Mesendoderm (in vitro differentiated cells): ENCODE data around the gene CHRNA3.

Experiments
- DNase-seq: peaks from one replicate; pipeline ENCODE4 v3.0.0; 2013
- H2AK5ac ChIP-seq: 2 replicates; pipeline ENCODE4 v1.6.1; 2013; ENCODE audit warnings: low read length, inconsistent platforms
- H2BK120ac ChIP-seq: 2 replicates; pipeline ENCODE4 v1.6.1; 2013; ENCODE audit warnings: low read depth, mild to moderate bottlenecking, low read length, moderate library complexity, mixed read lengths
- H2BK15ac ChIP-seq: replicated peaks from 2 replicates; pipeline ENCODE4 v1.6.1; 2013; ENCODE audit warnings: low read depth, mild to moderate bottlenecking, moderate library complexity
- H2BK5ac ChIP-seq: 2 replicates; pipeline ENCODE4 v1.6.1; 2013; ENCODE audit warnings: low read length, inconsistent platforms
- H3K18ac ChIP-seq: 2 replicates; pipeline ENCODE4 v1.6.1; 2013; ENCODE audit warnings: mild to moderate bottlenecking, low read length, mixed read lengths
- H3K23ac ChIP-seq: one replicate; pipeline ENCODE4 v1.6.1; 2013; ENCODE audit warnings: low read length
- H3K27ac ChIP-seq: 2 replicates; pipeline ENCODE4 v1.5.1; 2013; ENCODE audit warnings: low read depth, mild to moderate bottlenecking, inconsistent platforms, low read length, moderate library complexity
- H3K27me3 ChIP-seq: 2 replicates; pipeline ENCODE4 v1.6.1; 2013; ENCODE audit warnings: low read length, control low read depth, mild to moderate bottlenecking, inconsistent platforms; ENCODE audit not compliant: insufficient read depth, poor library complexity
- H3K36me3 ChIP-seq: 2 replicates; pipeline ENCODE4 v1.6.1; 2013; ENCODE audit warnings: low read length, inconsistent platforms; ENCODE audit not compliant: control insufficient read depth, insufficient read depth
- H3K4ac ChIP-seq: one replicate; pipeline ENCODE4 v1.6.1; 2013; ENCODE audit warnings: low read depth, mild to moderate bottlenecking, low read length, moderate library complexity
- H3K4me1 ChIP-seq: 2 replicates; pipeline ENCODE4 v1.6.1; 2013; ENCODE audit warnings: low read depth, low read length, inconsistent platforms; ENCODE audit not compliant: control insufficient read depth
- H3K4me2 ChIP-seq: 2 replicates; pipeline ENCODE4 v1.6.1; 2013; ENCODE audit warnings: low read length
- H3K4me3 ChIP-seq: 2 replicates; pipeline ENCODE4 v1.5.1; 2013; ENCODE audit warnings: mild to moderate bottlenecking, low read length
- H3K56ac ChIP-seq: one replicate; pipeline ENCODE4 v1.6.1; 2013; ENCODE audit warnings: low read length
- H3K79me1 ChIP-seq: 2 replicates; pipeline ENCODE4 v1.6.1; 2013; ENCODE audit warnings: low read length, inconsistent platforms
- H3K79me2 ChIP-seq: 2 replicates; pipeline ENCODE4 v1.6.1; 2013; ENCODE audit warnings: mild to moderate bottlenecking, low read length; ENCODE audit not compliant: control insufficient read depth, insufficient read depth
- H3K9ac ChIP-seq: 2 replicates; pipeline ENCODE4 v1.6.1; 2013; ENCODE audit warnings: low read length, inconsistent platforms
- H4K5ac ChIP-seq: one replicate; pipeline ENCODE4 v1.6.1; 2013; ENCODE audit warnings: low read length
- H4K8ac ChIP-seq: one replicate; pipeline ENCODE4 v1.6.1; 2013; ENCODE audit warnings: low read depth, mild to moderate bottlenecking, control low read depth, low read length, moderate library complexity
- WGBS: extraction: QIAGEN DNeasy Blood & Tissue Kit; methylation state at CpG from one replicate; pipeline ENCODE4 v1.1.7; 2013; ENCODE audit warnings: low lambda C conversion rate, missing lambda C conversion rate; ENCODE audit not compliant: insufficient coverage; ENCODE audit errors: extremely low coverage; 5-methylcytosine and 5-hydroxymethylcytosine counted together

CHRNA3 gene

GRCh38 chr15:78618064-78618463, 2.7 kb downstream of the CHRNA3 start:
- Histone ChIP-seq H3K18ac (no peak overlapping the region), H3K4ac (no peak overlapping the region), H2BK5ac (no peak overlapping the region), H3K23ac (no peak overlapping the region), H3K27me3 (peaks cover 14% of the 10 kb centered on the region), H3K36me3 (no peaks in the 10 kb centered on the region), H2BK120ac (no peak overlapping the region), H3K56ac (no peak overlapping the region), H2AK5ac (no peak overlapping the region), H3K4me1 (no peaks in the 10 kb centered on the region), H3K79me2 (no peaks in the 10 kb centered on the region), H3K4me3 (no peak overlapping the region), H3K27ac (no peak overlapping the region), H3K9ac (no peak overlapping the region), H4K8ac (no peak overlapping the region), H3K79me1 (no peaks in the 10 kb centered on the region), H2BK15ac (no peak overlapping the region), H4K5ac (no peak overlapping the region), H3K4me2 (no peak overlapping the region)
- DNase-seq = no peak
- WGBS = no CpG with 5 or more reads among the region's 8 CpGs

DNA sequence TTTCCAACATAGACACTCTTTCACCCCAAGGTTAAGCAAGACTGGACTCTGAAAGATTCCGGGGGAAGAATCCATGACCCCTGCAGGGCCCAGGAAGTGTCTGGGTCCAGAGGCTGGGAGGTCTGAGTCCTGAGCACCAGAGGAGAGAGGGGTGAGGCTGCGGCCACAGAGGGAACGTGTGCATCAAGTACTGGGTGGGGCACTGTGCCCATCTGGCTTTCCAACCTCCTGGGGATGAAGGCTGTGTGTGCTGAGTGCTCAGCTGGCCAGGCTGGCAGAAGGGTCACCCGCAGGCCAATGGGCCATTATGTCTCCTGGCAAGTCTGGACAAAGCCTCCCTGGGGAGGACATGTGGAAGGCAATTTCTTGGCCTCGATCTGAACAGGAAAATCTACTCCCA, 3.3 kb downstream of the CHRNA3 start:
- no peak overlapping the region for H2BK120ac ChIP-seq
- H3K36me3 ChIP-seq = no peaks in the 10 kb centered on the region
- no peak overlapping the region for H3K18ac ChIP-seq
- no peak overlapping the region for H4K8ac ChIP-seq
- H3K27me3 ChIP-seq = peaks cover 14% of the 10 kb centered on the region
- no peak overlapping the region for H3K4me2 ChIP-seq
- H3K4me1 ChIP-seq = no peaks in the 10 kb centered on the region
- H3K79me1 ChIP-seq = no peaks in the 10 kb centered on the region
- H3K23ac ChIP-seq = no peak overlapping the region
- no peak overlapping the region for H2BK15ac ChIP-seq
- no peaks in the 10 kb centered on the region for H3K79me2 ChIP-seq
- H4K5ac ChIP-seq = no peak overlapping the region
- H3K56ac ChIP-seq = no peak overlapping the region
- H2AK5ac ChIP-seq = no peak overlapping the region
- H3K9ac ChIP-seq = no peak overlapping the region
- H3K27ac ChIP-seq = no peak overlapping the region
- no peak for DNase-seq
- no peak overlapping the region for H3K4me3 ChIP-seq
- H2BK5ac ChIP-seq = no peak overlapping the region
- WGBS = no CpG with 5 or more reads among the region's 5 CpGs
- H3K4ac ChIP-seq = no peak overlapping the region

GRCh38 chr15:78617076-78617475, 3.7 kb downstream of the CHRNA3 start:
- H3K36me3 ChIP-seq = no peaks in the 10 kb centered on the region
- DNase-seq = no peak
- H4K8ac ChIP-seq = no peak overlapping the region
- no peak overlapping the region for H3K23ac ChIP-seq
- H3K27ac ChIP-seq = no peak overlapping the region
- no peak overlapping the region for H2BK15ac ChIP-seq
- H4K5ac ChIP-seq = no peak overlapping the region
- H3K79me1 ChIP-seq = no peaks in the 10 kb centered on the region
- H3K4me3 ChIP-seq = no peak overlapping the region
- H2BK120ac ChIP-seq = no peak overlapping the region
- no peak overlapping the region for H2BK5ac ChIP-seq
- H3K18ac ChIP-seq = no peak overlapping the region
- H3K4me1 ChIP-seq = no peaks in the 10 kb centered on the region
- no peak overlapping the region for H3K56ac ChIP-seq
- peaks cover 11% of the 10 kb centered on the region for H3K27me3 ChIP-seq
- H3K79me2 ChIP-seq = no peaks in the 10 kb centered on the region
- H3K9ac ChIP-seq = no peak overlapping the region
- no CpG with 5 or more reads among the region's 7 CpGs for WGBS
- no peak overlapping the region for H3K4ac ChIP-seq
- no peak overlapping the region for H2AK5ac ChIP-seq
- no peak overlapping the region for H3K4me2 ChIP-seq

GRCh38 chr15:78616506-78616905, 4.3 kb downstream of the CHRNA3 start:
- WGBS = no CpG with 5 or more reads among the region's 2 CpGs
- H4K8ac ChIP-seq = no peak overlapping the region
- no peak overlapping the region for H3K23ac ChIP-seq
- no peak overlapping the region for H2AK5ac ChIP-seq
- no peak overlapping the region for H3K4me3 ChIP-seq
- no peak overlapping the region for H3K56ac ChIP-seq
- no peak overlapping the region for H2BK15ac ChIP-seq
- H3K18ac ChIP-seq = no peak overlapping the region
- H2BK120ac ChIP-seq = no peak overlapping the region
- H3K27me3 ChIP-seq = peaks cover 5% of the 10 kb centered on the region
- no peak overlapping the region for H3K9ac ChIP-seq
- H2BK5ac ChIP-seq = no peak overlapping the region
- DNase-seq = no peak
- H3K4me2 ChIP-seq = no peak overlapping the region
- no peaks in the 10 kb centered on the region for H3K36me3 ChIP-seq
- no peaks in the 10 kb centered on the region for H3K79me1 ChIP-seq
- H3K27ac ChIP-seq = no peak overlapping the region
- H4K5ac ChIP-seq = no peak overlapping the region
- H3K4me1 ChIP-seq = no peaks in the 10 kb centered on the region
- H3K4ac ChIP-seq = no peak overlapping the region
- H3K79me2 ChIP-seq = no peaks in the 10 kb centered on the region

- Histone ChIP-seq H2BK15ac (no peak overlapping the region), H3K18ac (no peak overlapping the region), H3K4me3 (no peak overlapping the region), H3K9ac (no peak overlapping the region), H3K27me3 (no peaks in the 10 kb centered on the region), H2AK5ac (no peak overlapping the region), H3K23ac (no peak overlapping the region), H3K36me3 (no peaks in the 10 kb centered on the region), H3K4me1 (no peaks in the 10 kb centered on the region), H3K56ac (no peak overlapping the region), H3K79me1 (no peaks in the 10 kb centered on the region), H3K79me2 (no peaks in the 10 kb centered on the region), H3K27ac (no peak overlapping the region), H4K5ac (no peak overlapping the region), H3K4me2 (no peak overlapping the region), H2BK5ac (no peak overlapping the region), H2BK120ac (no peak overlapping the region), H3K4ac (no peak overlapping the region), H4K8ac (no peak overlapping the region)
- no peak for DNase-seq
- WGBS = no CpG with 5 or more reads among the region's 3 CpGs
Measured at GRCh38 chr15:78615151-78615589, 5.6 kb downstream of the CHRNA3 start.

DNA sequence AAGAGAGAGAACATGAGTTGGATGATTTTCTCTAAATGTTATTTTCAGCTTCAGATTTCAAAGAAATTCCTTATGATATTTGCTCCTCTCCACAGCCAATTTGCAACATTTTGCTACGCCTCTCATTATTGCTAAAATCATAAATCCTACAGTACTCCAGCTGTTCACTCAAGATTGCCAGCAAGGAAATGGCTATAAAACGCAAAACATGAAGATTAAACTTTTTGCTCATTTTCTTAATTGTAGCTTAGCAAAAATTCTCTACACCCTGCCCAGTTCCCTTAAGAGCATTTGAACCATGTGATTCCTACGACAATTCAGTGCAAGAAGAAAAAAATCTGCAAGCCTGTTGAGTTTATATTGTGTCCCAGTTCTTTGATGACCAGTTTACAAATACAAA, 6.8 kb downstream of the CHRNA3 start:
- Histone ChIP-seq H3K36me3 (no peaks in the 10 kb centered on the region), H2BK5ac (no peak overlapping the region), H3K79me2 (no peaks in the 10 kb centered on the region), H3K79me1 (no peaks in the 10 kb centered on the region), H3K56ac (no peak overlapping the region), H3K4ac (no peak overlapping the region), H3K4me3 (no peak overlapping the region), H2AK5ac (no peak overlapping the region), H3K9ac (no peak overlapping the region), H4K5ac (no peak overlapping the region), H3K4me2 (no peak overlapping the region), H4K8ac (no peak overlapping the region), H3K23ac (no peak overlapping the region), H3K27ac (no peak overlapping the region), H3K18ac (no peak overlapping the region), H2BK120ac (no peak overlapping the region), H2BK15ac (no peak overlapping the region), H3K27me3 (no peaks in the 10 kb centered on the region), H3K4me1 (no peaks in the 10 kb centered on the region)
- WGBS = no CpG with 5 or more reads among the region's 3 CpGs
- no peak for DNase-seq
